AML-193 (cell line): Measurements from ENCODE around the gene MRTFA.
A peak's percentile ranks its signal among the peaks of the same experiment; 100 is the strongest.
"Not testable (repeated sequence)": the region's sequence is repeated elsewhere in the genome, so short reads cannot be mapped to it uniquely, and the experiment has no call there.

Experiments used
- DNase-seq, 2 experiments: peaks; one replicate each; lab custom pipeline; 2025; lab: John Stamatoyannopoulos, UW

The MRTFA gene

DNA sequence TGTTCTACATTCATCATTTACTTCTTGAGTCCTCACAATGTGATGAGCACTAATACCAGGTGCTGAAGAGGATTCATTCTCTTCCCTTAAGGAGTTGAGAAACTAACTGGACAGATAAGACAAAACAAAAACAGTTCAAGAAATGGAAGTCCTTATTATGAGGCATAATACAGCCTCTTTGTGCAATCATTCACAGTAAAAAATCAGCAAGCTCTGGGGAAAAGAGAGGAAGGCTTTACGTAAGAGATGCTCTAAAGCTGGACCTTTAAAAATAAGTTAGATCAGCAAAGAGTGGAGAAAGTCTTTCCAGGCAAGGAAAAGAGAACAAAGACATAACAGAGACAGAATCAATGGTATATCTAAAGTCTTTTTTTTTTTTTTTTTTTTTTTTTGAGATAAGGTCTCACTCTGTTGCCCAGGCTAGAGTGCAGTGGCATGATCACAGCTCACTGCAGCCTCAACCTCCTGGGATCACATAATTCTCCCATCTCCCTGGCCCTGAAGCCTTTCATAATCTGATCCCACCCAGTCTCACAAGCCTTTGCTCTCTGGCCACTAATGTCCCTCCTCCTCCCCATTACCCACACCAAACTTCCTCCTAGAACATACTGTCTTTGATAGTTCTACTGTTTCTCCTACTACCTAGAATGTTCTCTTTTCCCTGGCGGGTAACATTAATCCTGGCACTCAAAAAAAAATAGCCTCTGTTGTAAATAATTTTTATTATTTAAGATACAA is 40.9 kb downstream of the MRTFA start:
- DNase-seq = peak in 1 of 2 experiments; percentile 10

GRCh38 chr22:40594924-40595323 is 41.6 kb downstream of the MRTFA start:
- DNase-seq = no peak

GRCh38 chr22:40594346-40594745 is 42.2 kb downstream of the MRTFA start:
- DNase-seq = no peak

- no peak for DNase-seq
Observed at GRCh38 chr22:40593460-40594273, 42.9 kb downstream of the MRTFA start.

DNA sequence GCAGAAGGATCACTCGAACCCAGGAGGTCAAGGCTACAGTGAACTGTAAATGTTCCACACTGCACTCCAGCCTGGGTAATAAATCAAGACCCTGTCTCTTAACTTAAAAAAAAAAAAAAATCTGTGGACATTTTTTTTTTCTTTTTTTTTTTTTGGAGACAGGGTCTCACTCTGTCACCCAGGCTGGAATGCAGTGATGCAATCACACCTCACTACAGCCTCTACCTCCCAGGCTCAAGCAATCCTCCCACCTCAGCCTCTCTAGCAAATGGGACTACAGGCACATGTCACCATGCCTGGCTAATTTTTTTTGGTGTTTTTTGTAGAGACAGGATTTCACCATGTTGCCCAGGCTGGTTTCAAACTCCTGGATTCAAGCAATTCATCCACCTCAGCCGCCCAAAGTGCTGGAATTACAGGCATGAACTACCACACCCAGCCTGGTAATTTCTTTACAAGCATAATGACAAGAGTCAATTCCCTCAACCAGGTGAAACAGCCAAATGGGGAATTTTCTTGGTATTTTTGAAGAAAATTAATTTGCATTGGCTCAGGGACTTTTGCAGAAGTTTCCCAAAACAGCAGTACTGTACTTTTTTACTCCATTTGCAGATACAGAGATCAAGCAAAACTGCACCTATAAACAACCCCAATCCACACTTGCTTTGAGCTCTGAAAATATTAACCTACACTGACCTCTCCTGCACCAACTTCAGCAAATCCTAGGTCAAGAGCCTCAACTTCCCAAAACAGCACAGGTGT is 44.0 kb downstream of the MRTFA start:
- no peak for DNase-seq

- peak; percentile 32 to 41 for DNase-seq
Observed at GRCh38 chr22:40588726-40589125, 47.8 kb downstream of the MRTFA start.

DNA sequence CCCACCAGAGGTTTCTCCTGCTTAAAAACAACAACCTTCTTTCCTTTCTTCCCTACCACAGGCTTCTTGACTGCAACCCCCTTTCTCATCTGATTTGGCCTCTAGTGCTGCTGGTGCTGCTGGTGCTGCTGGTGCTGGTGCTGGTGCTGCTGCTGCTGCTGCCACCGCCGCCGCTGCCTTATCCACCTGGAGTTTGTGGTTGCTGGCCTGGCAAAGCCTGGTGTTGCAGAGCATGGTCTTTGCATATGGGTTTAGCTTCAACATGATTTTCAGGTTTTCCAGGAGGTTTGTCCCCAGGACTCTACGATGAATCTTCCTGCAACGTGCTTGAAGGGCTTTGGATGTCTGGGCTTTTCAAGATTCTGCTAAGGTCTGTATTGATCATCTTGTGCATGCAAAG is 49.7 kb downstream of the MRTFA start:
- DNase-seq = no peak

DNA sequence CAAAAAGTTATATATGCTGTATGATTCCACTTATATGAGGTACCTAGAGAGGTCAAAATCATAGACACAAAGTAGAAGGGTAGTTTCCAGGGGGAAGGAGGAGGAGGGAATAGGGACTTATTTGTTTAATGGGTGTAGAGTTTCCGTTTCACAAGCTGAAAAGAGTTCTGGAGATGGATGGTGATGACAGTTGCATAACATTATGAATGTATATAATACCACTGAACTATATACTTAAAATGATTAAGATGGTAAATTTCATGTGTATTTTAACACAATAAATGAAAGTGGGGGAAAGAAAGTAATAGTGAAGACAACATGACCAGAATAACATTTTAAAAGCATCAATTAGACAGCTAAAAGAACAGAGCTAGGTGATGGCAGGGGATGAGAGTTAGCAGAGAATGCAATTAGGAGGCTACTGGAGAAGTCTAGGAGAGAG is 51.2 kb downstream of the MRTFA start:
- DNase-seq = no peak

- not testable (repeated sequence) for DNase-seq
Observed at GRCh38 chr22:40584766-40585165, 51.8 kb downstream of the MRTFA start.

GRCh38 chr22:40583053-40583741 is 53.3 kb downstream of the MRTFA start:
- no peak for DNase-seq

GRCh38 chr22:40582063-40582462 is 54.5 kb downstream of the MRTFA start:
- no peak for DNase-seq

DNA sequence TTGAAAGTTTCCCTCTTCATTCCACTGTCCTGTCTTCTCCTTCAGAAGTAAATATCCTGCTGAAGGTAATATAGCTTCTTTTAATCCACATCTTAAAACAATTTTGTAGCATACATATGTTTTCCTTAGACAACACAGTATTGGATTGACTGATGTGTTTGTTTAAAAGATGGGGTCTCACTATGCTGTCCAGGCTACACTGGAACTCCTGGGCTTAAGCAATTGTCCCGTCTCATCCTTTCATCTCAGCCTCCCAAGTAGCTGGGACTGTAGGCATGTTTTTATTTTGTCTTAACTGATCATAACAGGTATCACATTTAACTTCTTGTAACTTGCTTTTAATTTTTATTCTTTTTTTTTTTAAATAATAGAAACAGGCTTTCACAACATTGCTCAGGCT is 55.9 kb downstream of the MRTFA start:
- no peak for DNase-seq

GRCh38 chr22:40578171-40578570 is 58.3 kb downstream of the MRTFA start:
- DNase-seq = no peak

DNA sequence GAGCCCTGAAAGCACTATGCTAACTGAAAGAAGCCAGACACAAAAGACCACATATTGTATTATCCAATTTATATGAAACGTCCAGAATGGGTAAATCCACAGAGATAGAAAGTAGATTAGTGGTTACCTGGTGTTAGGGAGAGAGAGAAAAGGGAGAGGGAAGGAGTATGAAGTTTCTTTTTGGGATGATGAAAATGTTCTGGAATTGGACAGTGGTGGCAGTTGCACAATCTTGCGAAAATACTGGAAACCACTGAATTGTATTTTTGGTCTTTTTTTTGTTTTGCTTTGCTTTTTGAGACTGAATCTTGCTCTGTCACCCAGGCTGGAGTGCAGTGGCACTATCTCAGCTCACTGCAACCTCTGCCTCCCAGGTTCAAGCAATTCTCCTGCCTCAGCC is 63.5 kb downstream of the MRTFA start:
- no peak for DNase-seq

GRCh38 chr22:40571887-40572286 is 64.6 kb downstream of the MRTFA start:
- DNase-seq = no peak

- DNase-seq = peak; percentile 31 to 38
Observed at GRCh38 chr22:40567626-40568328, 68.7 kb downstream of the MRTFA start.

GRCh38 chr22:40567106-40567505 is 69.4 kb downstream of the MRTFA start:
- DNase-seq = no peak

DNA sequence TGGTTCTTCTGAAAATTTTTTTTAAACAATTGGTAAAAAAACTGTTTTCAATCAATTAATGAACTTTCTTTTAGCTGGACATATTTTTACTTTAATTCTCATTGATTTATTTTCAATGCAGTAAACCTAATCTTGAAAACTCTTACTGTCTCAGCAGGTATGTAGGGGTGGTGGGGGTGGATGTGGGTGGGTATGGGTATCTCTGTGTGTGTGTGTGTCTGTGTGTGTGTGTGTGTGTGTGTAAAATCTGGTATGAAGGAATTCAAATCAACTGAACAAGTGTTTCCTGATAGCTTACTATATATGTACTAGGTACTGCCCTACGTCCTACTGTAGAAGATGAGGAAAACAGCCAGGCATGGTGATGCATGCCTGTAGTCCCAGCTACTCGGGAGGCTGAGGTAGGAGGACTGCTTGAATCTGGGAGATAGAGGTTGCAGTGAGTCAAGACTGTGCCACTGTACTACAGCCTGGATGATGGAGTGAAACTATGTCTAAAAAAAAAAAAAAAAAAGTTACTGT is 75.5 kb downstream of the MRTFA start:
- DNase-seq = no peak

GRCh38 chr22:40560551-40560950 is 76.0 kb downstream of the MRTFA start:
- DNase-seq = no peak

- DNase-seq = no peak
Observed at GRCh38 chr22:40557972-40558371, 78.5 kb downstream of the MRTFA start.

GRCh38 chr22:40556641-40557040 is 79.9 kb downstream of the MRTFA start:
- no peak for DNase-seq
